Cardiac ventricle fibroblast (primary cell): Measurements from ENCODE around the gene EFCAB5. TPM values are rescaled to one million over a fixed set of nuclear protein-coding genes. Genes with fewer than 3 reads are reported as not detected.

Experiments used
- total RNA-seq: library from RNA; depleted of rRNA; stranded (reverse); fragments of >200 nt; gene quantifications from 2 replicates; pipeline ENCODE4 v1.2.3, GENCODE V29; 2015

The EFCAB5 gene
- total RNA-seq = 0.24 and 0.37 TPM in 2 replicates

DNA sequence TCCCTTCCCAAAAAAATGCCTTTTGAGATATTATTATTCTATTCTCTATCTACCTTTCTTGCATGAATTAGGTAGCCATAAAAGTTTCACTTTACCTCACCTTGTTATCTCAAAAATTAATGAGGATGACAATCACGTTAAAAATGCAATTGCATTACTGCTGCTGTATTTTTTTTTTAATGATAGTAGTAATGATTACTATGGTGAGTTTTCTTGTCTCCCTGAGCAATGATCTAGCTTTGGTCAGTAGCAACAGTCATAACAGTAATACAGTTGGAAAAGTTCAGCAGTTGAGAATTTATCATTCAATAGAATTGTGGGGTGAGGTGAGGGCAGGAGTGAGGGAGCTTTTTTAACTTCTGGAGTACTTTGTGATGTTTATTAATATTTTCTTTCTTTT, at the start of gene EFCAB5:
Gene EFCAB5, plus strand, starts transcription at position 301 of the 400 bp plus-strand sequence. CDS start 163 bp downstream, outside the sequence.

DNA sequence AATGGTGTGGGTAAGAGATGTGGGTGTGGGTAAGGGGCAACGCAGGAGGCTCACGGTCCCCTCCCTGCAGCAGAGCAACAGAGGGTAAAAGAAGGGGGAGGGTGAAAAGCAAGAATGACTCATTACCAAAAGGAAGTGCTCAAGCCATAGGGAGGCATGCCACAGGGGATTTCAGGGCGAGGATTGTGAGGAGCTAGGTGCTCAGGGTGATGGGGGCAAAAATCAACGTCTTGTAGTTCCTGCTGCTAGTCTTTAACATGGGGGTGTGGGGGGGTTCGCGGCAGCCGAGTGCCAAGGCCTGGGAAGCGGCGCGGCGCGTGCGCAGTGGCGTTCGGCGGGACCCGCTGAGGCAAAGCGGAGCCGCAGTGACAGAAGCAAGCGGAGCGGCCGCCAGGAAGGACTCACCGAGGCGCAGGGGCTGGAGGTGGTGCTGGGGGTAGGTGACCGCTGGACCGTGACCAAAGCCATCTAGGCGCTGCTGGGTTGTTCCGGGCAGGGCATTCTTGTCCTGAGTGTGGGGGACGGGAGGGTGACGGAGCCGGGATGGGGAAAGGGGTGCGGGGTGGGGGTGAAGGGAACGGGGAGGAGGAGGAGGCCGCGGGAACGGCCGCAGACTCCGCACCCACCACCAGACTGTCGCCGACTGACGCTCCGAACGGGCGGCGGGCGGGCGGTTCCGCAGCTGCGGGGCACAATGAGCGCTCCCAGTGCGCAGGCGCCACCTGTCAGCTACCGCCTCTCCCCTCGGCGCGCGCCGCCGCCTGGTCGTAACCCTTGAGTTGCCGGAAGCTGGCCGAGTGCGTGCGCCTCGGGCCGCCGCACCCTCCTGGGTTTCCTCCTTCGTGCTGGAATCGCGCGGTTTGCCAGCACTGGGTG, 11.7 kb upstream of the EFCAB5 start, which contains the start of gene SSH2:
Gene SSH2, minus strand, starts transcription at position 696 of the 876 bp plus-strand sequence. Its CDS starts 228 bp downstream, at position 468.

DNA sequence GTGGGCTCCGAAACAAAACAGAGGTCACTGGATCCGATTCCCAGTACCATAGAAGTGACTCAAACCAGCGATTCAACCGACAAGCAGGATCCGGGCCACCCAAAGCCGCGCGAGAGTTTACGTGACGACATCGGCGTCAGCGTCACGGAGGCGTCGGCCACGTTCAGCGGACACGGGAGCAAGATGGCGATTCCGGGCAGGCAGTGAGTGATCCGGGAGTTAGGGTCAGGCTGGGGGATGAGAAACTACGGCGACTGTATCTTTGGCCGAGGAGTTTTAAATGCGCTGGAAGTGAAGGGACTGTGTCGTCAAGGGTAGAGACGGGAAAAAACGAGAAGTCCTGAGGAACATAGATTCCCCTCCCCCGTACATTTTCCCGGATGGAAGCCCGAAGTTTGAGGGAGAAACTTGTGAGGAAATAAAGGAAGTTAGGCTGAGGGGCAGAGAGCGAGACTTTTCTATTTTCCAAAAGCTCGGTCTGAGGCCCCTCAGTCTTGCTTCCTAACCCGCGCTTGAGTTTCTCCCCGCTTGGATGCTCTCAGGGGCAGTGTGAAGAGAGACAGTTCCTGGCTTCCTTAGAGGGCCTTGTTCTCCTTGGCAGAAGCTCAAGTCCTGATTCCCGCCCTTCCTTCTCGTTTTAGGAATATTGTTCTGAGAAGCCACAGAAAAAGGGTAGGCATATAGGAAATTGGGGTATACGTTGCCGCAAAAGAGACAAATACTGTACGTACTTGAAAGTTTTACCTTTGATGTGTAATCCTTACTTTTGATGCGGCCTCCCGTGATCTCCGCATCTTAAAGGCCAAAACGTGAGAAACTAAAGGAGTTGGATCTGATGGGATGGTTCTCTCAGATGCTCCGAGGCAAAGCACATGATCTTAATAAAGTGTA, 175.5 kb downstream of the EFCAB5 start, which contains the start of gene NSRP1:
Gene NSRP1, plus strand, starts transcription at position 156 of the 891 bp plus-strand sequence. Its CDS starts 28 bp downstream, at position 184.

Other genes with a start within 250 kb of the EFCAB5 start
- 30.2 and 32.8 TPM in 2 replicates for gene SSH2, start 11.4 kb upstream of the EFCAB5 start, total RNA-seq
- gene NSRP1, start 175.2 kb downstream of the EFCAB5 start, total RNA-seq = 8.7 and 12.9 TPM in 2 replicates